Right ventricle myocardium inferior (tissue), 1 donor: ENCODE data around the gene RAPGEF4. TPM values are rescaled to one million over a fixed set of nuclear protein-coding genes. Genes with fewer than 3 reads are reported as not detected.
A peak's percentile ranks its signal among the peaks of the same experiment; 100 is the strongest.

Experiments used
- ATAC-seq: fragments of 200-7000 bp; cut with Tn5 transposase; one replicate; pipeline ENCODE4 v1.9.1; 2020; ENCODE audit warnings: mild to moderate bottlenecking, moderate library complexity
- DNase-seq: peaks from one replicate; pipeline ENCODE4 v3.0.0; 2021; ENCODE audit errors: missing footprints
- intact Hi-C: fragments of 100-400 bp; cut with DNase I; formaldehyde crosslinking; loops from one replicate; pipeline ENCODE4 v1.11.0; 2022
- long read RNA-seq: library from polyadenylated mRNA; unstranded; transcript quantifications from one replicate; pipeline ENCODE4 v2.0.0, GENCODE V29; 2021
- total RNA-seq: library from RNA; stranded (reverse); fragmentation: NEBNext Ultra II Directional; extraction: Animal tissue kit (Norgen Biotek cat#: 25700); gene quantifications from one replicate; pipeline ENCODE4 v1.2.1, GENCODE V29; 2021
- donor health status: DM: no; HTN: yes; CAD: no; lungs with severe emphysema.

Gene RAPGEF4
- total RNA-seq, result 9.0 TPM
- long read RNA-seq, full-length matches to known transcripts, result 3 of 7 reads
- long read RNA-seq, partial matches to known transcripts, result 0 of 7 reads
- long read RNA-seq, other reads (novel, unspliced or antisense), result 4 of 7 reads

GRCh38 chr2:172735582-172736423, at the start of gene RAPGEF4:
Gene RAPGEF4 (plus strand): TSS chr2:172735845. CDS start chr2:172735984, 139 bp downstream.
- DNase-seq (no peak), ATAC-seq (no peak)
- intact Hi-C loops, result no loop called here

DNA sequence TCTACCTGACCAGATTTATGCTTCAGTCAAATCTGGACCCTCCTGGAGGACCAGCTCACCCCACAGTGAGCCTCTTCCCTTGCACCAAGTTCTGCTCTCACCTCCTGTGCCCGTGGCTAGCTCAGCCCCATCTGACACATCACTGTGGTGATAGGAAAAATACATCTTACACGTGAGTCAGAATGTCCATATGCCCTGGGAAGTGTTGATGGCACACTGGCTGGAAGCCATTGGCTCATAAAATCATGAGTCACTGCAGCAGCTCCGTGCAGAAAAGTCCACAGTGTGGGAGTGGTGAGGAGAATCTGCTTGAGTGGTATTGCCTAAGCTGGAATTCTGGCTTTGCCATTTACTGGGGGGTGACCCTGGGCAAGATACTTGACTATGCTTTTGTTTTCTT, 42.6 kb upstream of the RAPGEF4 start:
- peak; percentile 97 for ATAC-seq
- DNase-seq, result peak; percentile 77
- intact Hi-C loops, result no loop called here

- intact Hi-C loops, result no loop called here
- ATAC-seq (no peak), DNase-seq (no peak)
Observed at GRCh38 chr2:172693529-172694455, 41.9 kb upstream of the RAPGEF4 start.

DNA sequence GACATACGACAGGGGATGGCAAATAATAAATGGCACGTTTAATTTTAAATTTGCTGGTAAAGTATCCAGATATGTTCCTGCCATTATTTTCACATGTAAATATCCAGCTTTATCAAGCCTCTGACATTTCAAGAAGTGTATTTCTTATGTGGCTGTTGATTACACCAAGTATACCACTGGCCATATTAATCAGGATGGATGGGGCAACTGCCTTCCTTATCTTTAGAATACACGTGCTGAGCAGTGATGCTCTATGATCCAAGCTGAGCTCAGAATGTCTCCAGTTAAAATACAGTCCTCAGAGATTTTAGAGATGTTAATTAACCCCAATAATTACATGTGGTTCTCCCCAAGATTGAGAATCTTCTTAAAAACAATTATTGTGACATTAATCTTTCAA, 38.3 kb upstream of the RAPGEF4 start:
- ATAC-seq (no peak), DNase-seq (no peak)
- intact Hi-C loops, result no loop called here

DNA sequence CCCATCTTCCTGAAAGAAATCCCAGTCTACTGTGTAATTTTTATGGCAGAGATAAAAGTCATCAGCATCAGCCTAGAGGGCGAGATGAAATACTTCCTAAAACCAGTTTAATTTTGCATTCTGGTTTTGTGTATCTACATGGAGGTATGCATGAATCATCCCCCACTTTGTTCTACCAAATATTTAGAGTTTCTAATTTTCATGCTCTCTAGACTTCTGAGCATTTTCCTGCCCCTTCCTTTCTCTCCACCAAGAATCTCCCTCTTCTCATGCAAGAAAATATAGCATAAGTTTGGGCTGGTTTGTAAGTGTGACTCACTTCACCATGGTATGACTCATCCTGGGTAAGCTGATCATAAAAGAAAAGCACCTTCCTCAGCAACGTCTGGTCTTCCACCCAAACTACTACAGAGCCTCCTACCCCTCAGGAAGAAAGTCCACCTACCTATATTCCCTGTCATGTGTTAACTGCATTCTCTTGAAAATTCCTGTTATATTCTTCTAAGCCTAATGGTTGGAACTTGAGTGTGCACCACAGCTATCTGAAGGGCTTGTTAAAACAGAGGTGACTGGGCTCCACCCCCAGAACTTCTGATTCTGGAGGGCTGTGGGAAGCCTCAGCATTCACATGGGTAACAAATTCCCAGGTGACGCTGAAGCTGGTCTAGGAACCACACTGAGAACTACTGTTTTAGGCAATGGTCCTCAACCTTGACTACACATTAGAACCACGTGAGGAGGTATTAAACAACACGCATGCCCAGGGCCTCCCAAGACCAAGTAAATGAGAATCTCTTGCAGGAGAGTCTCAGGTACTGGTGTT, 37.4 kb upstream of the RAPGEF4 start:
- ATAC-seq (no peak), DNase-seq (no peak)
- intact Hi-C loops, result no loop called here

DNA sequence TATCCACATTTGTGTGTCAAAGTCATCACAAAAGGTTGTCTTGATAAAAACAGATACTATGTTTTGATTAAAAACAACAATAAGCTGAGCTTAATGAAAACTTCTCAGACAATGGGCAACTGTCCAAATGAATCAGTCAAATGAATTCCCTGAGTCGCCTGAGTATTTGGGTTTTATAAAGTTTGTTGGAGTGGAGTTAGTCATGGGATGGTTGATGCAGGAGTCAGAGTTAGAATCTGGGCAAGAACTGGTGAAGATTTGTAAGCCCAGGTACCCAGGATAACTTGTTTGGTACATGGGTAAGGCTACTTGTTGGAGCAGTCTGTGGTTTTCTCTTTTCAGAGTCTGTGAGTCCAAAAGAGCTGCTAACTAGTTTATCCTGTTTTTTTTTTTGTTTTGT, 34.4 kb upstream of the RAPGEF4 start:
- no peak for DNase-seq
- intact Hi-C loops, result no loop called here
- ATAC-seq, result no peak

GRCh38 chr2:172702451-172702850, 33.2 kb upstream of the RAPGEF4 start:
- DNase-seq (no peak), ATAC-seq (no peak)
- intact Hi-C loops, result no loop called here

GRCh38 chr2:172704072-172704936, 31.3 kb upstream of the RAPGEF4 start:
- intact Hi-C loops, result no loop called here
- peak; percentile 48 for ATAC-seq
- DNase-seq, result no peak

DNA sequence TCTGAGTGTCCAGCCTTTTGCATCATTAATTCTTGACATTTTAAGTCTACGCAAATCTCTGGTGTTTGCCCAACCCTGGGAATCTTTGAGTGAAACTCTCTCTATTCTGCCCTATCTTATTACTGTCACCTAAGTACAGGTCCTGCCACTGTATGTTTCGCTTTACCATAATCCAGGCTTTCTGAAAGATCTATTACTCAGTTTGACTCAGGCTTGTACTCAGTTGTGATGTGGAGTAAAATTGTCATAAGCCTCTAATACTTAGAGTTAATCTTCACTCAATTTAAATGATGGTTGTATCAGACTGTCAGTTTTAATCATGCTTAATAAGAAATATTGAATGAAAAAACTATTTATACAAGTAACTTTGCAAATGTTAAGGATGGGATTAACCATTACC, 30.3 kb upstream of the RAPGEF4 start:
- intact Hi-C loops, result no loop called here
- no peak for ATAC-seq
- no peak for DNase-seq

DNA sequence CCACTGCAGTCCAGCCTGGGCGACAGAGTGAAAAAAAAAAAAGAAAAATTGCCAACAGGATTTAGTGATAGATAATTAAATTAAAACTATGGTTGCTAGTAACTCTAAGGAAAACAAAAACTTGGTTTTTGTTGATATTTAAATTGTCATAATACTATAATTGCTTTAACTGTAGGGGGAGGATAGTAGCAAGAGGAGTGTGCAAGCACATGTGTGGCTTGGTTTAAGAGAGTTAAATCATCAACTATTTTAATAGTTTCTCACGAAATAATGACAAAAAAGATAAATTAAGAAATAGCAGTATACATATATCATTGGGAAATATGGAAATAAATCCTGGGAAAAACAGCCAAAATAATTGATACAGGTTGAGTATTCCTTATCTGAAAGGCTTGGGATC, 27.4 kb upstream of the RAPGEF4 start:
- intact Hi-C loops, result no loop called here
- no peak for ATAC-seq
- no peak for DNase-seq

DNA sequence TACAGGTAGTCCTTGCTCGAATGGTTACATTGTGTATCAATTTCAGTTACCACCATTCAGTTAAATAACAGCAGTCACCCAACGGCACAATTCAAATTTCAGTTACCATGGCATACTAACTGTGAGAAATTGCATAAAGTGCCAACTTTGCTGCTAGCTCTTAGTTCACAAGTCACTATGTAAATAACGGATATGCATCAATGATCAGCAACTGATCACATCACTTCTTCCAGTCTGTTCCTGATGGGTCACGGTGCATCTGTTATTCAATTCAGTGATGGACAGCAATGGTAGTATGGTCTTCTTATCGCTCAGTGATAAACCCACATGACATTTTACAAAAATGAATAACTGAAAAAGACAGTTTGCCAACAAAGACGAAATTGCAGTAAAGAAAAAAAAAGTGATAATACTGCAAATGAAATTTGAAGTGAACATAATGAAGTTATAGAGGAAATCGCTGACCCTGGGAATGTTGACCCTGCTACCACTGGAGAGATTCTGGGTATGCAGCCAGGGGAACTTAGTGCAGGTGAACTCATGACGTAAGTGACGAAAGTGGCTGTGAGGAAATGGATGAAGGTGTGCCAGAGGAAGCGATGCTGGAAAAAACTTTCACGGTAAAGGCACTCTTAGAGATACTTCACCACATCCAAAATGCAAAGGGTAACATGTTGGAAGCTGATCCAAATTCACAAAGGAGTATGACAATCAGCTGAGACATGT, 25.9 kb upstream of the RAPGEF4 start:
- intact Hi-C loops, result loop anchor here (5.0 kb wide), 1 partner anchor 117 kb away; no protein-coding TSS in a partner anchor
- ATAC-seq (no peak), DNase-seq (no peak)

GRCh38 chr2:172710584-172711047, 25.0 kb upstream of the RAPGEF4 start:
- intact Hi-C loops, result loop anchor here (5.0 kb wide), 1 partner anchor 118 kb away; no protein-coding TSS in a partner anchor
- ATAC-seq (peak; percentile 53), DNase-seq (no peak)

DNA sequence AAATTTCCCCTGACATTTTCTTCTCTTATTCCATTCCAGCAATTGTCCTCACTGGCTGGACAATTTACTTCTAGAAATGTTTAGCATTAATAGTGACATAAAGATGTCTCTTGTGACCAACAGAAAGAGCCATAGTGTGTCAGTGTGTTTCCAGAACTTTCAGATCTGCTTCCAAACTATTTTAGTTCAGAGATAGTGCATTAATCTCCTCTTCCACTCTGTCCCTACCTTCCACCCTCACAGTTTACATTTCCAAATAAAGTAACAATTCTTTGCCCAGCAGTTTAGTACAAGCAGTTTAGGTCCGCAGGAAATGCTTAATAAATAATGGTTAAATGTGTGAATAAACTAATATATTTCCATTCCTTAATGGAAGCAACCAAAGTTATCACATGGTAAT, 24.5 kb upstream of the RAPGEF4 start:
- ATAC-seq, result no peak
- intact Hi-C loops, result loop anchor here (5.0 kb wide), 1 partner anchor 119 kb away; no protein-coding TSS in a partner anchor
- no peak for DNase-seq

- DNase-seq (peak; percentile 82), ATAC-seq (peak; percentile 87)
- intact Hi-C loops, result loop anchor here (5.0 kb wide), 1 partner anchor 120 kb away; no protein-coding TSS in a partner anchor
Observed at GRCh38 chr2:172712251-172712650, 23.4 kb upstream of the RAPGEF4 start.

DNA sequence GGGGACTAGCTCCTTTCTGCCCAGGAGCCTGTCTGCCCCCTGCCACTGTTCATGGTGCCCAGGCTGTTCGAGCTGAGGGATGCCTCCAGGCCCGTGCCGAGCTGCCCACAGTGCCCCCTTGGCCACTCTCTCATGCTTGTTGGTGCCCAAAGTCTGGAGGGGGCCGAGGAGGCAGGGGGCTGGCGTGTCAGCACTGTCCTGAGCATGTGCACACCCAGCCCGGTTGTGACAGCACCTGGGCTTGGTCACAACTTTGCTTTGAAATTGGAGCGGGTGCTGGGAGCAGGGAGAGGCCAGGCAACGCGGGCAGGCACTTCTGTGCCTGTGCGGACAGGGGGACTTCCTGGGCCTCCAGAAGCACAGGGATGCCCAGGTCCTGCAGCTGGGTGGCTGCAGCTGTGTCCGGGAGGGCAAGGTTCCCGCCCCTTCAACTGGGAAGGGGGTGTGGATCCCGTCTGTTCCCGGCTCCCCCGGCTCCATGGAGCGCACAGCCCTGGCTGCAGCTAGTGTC, 22.2 kb upstream of the RAPGEF4 start:
- DNase-seq (no peak), ATAC-seq (no peak)
- intact Hi-C loops, result loop anchor here (5.0 kb wide), 1 partner anchor 121 kb away; no protein-coding TSS in a partner anchor

DNA sequence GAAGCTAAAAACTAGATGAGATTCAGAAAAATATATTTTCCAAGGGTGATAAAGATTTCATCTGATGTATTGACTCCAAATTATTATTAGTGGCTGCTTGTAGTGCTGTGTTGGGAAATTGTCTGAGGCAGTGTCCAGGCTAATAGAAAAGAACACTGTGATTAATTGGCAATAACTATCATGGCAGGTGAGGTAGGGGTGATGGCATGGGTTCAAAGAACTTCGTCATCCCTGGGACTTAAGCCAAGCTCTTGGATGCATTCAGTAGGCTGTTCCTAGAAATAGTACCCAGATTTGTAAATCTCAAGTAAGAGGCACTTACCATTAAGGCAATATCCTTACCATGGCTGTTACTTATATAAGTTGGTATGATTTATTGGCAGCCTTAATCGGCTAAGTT, 13.2 kb upstream of the RAPGEF4 start:
- DNase-seq (no peak), ATAC-seq (no peak)
- intact Hi-C loops, result no loop called here

DNA sequence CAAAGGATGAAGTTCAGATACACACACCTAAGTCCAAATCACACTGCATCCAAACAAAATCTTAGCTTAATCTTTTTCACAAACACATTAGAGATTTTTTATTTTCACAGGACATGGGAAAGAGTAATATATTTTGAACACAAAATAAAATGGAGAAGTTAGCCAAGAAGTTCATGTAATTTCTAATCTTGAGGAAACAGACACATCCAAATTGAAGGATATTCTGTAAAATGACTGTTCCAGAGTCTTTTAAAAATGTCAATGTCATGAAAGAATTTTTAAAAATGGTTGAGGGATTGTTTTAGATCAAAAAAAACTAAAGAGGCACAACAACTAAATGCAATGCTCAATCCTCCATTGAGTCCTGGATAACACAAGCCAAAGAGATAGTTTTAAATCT, 12.4 kb upstream of the RAPGEF4 start:
- no peak for ATAC-seq
- intact Hi-C loops, result no loop called here
- no peak for DNase-seq
